Pons (tissue), 1 donor: ENCODE data around the gene LRRK1.

Source experiments
- DNase-seq: peaks from one replicate; pipeline ENCODE4 v3.0.0-alpha.2; 2016; ENCODE audit warnings: low spot score

LRRK1 gene

DNA sequence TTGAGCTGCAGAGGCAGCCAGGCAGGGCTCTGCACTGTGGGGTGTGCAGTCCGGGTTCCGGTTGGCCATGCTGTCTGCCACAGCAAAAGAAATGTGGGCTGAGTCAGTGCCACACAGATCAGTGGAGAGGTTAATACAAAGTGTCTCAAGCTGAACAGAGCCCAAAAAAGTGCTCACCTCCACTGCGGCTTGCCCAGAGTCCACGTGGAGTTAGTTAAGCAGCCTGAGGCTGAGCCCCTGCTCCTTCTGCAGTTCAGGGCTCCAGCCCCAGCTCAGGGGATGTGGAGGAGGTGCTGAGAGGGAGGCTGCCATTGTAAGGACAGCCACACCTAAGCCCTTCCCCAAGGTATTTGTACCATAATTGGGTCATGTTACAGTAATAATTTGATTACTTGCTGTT is 85.3 kb downstream of the LRRK1 start:
- DNase-seq: no peak

DNA sequence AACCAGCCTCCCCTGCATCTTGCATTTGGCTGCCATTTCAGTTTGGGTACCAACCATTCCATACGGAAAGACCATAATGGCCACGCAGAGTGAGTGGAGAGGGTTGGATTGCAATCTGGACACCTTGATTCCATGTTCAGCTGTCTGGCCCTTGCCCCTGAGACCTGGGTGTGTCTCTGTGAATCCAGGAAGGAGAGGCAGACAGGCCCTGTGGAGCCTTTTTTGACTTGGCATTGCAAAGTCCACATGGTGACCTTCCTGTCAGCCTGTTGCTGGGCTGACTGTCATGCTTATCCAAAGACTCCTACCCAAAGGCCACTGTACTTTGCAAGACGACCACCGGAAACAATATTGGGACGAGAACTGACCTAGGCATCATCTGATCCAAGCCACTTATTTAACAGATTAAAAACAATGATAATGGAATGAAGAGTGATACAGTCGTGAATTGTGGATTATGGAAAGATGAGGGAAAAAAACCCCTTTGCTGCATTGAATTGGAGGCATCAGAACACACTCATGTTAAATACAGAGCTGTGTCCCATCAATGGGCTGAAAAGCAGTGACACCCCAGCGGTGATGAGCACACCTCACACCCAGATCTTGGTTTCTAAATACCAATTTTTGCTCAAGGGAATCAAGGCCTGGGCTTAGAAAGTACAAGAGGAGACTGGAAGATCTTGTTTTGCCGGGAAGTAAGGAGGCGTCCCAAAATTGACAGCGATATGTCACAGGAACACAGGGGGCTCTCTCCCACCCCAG is 86.0 kb downstream of the LRRK1 start:
- no peak for DNase-seq

DNA sequence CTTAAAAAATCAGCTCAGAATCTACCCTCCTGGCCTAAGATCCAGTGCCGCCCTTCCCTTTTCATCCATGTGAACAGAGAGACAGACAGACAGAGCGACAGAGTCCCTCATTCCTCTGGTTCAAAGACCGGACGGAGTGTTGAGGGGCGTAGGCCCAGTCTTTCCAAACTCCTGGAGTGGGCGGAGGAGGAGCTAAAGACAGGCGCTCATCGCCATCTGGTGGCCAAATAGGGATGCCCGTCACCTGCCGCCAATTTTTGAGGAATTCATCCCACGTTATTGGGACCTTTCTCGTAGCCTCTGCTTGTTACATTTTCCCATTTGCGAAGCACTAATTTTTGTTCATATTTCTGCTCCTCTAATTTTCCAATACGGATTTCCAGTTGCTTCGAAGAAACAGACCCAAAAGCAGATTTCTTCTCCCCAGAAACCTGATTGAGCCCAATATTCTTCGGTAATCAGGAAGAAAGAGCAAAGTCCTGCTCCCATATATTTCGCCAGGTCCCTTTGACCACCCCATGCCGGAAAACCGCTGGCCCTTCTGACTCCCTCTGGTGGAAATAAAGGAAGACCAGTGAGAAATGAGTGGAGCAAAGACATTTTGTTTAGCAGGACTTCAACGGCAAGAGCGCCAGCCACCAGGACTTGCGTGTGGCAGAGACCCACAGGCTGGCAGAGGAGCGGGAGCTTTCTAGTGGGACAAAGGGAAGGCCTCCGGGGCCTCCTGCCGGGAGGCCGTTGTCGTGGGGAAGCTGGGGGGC is 88.0 kb downstream of the LRRK1 start:
- peak; percentile 69 for DNase-seq

DNA sequence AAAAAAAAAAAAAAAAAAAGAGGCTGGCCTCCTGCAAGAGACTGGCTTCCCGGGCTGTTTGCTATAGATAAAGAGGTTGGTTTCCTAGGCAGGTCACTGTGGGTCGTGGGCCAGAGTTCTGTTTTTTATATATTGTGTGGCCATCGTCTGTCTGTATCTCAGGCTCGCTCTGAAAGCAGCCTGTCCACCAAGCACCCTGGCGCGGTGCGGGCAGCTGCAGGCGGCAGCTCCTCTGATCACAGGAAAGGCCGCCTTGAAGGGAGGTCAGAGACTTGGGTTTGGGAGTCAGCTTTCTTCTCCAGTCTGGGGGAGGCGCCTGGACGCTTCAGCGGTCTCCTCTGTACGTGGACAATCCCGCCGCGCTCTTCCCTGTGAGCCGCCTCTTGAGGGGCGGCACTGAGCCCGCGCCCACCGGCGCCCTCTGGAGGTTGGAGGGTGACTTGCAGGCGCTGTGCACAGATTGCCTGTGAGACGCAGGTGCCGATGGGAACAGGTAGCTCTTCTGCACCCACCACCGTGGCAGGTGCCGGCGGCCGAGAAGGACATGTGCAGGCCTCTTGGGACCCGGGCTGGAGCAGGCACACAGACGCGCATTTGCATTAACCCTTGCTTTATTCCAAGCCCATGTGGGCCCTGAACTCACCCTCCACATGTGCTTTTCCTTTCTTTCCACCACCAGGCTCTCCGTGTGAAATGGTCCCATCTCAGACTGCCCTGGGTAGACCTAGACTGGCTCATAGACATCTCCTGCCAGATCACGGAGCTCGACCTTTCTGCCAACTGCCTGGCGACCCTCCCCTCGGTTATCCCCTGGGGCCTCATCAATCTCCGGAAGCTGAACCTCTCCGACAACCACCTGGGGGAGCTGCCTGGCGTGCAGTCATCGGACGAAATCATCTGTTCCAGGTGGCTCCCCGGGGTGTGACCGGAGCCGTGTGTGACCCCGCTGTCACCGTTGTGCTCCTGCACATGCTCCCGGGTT is 89.3 kb downstream of the LRRK1 start:
- peak; percentile 53 for DNase-seq

DNA sequence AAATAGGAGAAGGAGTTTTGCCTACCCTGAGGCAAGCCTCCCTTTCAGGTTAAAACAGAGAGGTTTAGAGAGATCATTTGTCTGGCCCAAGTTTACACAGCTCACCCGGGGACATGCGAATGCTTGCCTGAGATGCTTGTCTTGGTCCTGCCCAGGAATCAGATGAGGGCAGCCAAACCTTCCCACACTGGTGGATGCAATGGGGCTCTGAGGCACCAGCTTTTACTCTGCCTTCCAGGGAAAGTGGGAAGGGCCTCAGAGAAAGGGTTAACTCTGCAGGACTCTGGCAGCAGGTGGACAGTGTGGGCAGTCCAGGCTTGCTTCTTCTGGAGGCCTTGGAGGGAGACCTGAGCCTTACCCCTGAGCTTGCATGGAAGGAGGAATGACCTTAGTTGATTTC is 90.0 kb downstream of the LRRK1 start:
- DNase-seq: no peak

DNA sequence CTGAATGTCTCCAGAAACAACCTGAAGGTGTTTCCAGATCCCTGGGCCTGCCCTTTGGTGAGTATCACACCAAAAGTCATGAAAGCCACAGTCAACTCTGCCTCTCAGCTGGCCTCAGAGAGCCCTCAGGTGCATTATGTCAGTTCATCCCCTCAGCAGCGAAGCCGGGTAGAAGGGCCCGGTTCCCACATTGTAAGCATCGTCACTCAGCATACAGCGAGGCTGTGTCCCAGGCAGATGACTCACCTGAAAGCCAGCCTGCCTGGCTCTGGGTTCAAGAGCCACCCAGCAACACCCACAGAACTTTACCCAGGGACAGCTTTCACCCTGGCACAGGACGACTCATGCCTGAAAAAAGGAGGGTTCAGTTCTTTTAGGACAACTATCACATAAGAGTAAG is 91.6 kb downstream of the LRRK1 start:
- DNase-seq: no peak

DNA sequence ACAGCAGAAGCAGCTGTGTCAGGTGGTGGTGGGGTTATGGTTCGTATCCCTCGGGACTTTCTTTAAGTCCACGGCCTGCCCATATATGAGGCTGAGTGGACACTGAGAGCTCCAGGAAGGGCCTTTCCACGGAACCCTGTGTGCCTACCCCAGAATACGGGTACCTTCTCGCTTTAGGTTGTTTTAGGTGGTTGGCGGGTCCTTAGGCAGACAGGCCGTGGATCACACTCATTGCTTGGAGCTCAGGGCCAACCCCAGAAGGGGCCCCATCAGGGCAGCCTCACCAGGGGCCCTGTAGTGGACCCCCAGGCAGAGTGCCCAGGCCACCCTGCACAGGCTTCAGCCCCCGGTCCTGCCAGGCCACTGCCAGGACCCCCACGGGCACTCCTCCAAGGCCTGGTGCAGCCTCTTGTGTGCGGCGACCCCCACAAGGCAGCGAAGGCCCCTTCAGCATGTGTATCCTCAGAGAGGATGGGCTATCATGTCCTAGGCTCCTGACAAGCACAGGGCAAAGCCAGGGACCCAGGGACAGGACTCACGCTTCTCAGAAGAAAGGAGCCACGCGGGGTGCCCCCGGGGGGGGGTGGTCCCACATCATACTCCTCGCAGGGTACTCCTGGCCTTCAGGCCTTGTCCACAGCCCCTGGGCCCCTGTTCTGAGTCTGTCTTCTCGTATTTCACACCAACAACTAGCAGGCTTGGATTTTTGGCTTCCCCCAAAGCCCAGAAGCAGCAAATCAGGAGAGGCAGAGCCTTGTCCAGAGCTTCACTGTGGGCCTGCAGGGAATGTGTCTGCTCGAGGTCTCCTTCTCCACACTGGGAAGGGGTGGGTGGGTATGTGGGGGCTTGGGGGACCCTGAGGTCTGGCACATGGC is 93.4 kb downstream of the LRRK1 start:
- no peak for DNase-seq

DNA sequence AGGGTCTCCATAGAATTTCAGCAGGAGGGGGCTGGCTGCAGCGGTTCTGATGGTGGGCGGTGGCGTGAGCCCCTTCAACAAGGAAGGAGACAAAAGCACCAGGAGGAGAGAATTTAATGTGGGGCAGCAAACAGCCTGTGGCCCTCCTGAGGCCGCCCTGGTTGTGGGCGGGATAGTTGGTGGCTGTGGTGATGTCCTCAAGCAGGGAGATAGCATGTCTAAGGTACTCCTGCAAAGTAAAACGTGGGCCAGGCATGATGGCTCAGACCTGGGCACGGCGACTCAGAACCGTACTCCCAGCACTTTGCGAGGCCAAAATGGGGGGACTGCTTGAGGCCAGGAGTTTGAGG is 94.0 kb downstream of the LRRK1 start:
- DNase-seq: no peak

DNA sequence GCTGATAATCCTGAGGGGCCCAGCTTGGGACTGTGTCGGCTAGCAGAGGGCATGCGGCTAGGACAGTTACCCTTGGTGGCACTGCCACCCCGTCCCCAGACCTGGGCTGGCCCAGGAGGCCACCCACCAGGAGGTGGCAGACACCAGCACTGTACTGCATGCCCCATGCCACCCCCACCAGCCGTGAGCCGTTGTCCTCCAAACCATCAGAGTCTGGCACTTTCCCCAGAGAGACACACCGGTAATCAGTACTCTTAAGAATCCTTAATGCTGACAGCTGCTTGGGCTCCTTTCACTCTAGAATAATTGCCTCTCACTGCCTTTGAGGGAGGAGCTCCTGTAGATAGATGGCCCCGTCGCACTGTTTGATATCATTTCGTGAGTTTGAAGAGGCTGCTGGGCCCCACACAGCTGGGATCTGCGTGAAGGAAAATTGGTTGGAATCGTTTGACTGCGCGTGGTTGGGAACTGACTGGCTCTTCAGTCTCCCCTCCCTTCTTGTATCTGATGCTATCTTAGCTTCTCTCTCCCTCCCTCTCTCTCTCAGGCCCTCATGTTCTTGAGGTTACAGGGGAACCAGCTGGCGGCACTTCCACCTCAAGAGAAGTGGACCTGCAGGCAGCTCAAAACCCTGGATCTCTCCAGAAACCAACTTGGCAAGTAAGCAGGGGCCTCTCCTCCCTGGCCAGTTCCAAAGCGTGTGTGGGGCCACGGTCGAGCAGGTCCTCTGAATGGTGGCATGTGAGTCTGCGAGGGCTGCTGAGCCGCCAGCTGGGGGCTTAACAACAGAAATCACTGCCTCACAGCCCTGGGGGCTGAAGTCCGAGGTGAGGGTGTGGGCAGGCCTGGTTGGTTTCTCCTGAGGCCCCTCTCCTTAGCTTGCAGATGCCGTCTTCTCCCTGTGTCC is 94.9 kb downstream of the LRRK1 start:
- no peak for DNase-seq

DNA sequence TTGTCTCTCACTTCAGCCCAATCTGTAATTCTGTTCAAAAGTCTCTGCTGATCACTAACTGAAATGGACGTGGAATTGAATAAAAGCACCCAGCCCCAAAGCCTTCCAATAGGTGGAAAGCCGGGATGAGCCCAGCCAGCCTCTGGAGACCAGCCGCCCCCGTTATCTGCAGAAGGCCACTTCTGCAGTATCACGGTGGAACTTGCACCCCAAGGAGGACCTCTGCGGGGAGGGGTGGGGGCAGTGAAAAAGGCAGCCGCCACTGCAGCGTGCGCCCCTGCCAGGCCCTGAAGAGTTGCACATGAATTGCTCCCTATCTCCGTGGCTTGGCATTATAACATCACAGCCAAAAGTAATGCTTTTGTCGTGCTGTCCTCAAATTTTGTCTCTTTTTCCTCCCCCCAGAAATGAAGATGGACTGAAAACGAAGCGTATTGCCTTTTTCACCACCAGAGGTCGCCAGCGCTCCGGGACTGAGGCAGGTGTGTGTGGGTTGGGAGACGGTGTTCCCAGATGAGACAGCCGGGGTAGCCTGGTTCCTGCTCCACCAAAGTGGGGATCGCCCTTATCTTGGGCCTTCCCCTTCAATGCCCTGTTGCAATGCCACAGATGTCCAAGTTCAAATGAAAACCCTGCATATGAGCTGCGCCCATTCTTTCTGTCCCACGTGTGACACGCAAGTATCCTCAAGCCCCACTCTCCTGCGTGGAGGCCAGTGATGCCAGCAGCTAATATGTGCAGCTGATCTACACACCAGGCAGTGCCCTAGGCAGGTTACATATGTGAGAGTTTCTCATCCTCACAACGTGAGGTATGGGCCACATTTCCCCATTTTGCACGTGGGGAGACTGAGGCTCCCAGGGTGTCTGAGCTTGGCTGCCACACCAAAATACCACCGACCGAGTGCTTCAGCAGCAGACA is 96.0 kb downstream of the LRRK1 start:
- DNase-seq: peak; percentile 61

DNA sequence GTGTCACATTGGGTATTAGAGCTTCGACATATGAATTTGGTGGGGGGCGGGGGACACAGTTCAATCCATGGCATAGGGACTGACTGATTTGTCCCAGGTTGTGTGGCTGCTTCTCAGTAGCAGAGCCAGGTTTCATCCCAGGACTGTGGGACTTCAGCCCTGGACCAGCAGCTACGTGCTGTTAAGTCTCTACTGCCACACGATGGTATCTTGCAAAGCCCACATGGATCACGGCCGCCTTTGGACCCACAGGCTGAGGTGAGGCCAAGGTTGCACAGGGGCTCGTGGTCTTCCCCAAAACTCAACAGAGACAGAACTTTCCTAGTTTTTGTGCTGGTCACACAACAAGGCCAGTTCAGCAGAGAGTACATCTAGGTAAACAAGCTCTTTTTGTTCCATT is 97.4 kb downstream of the LRRK1 start:
- DNase-seq: no peak

DNA sequence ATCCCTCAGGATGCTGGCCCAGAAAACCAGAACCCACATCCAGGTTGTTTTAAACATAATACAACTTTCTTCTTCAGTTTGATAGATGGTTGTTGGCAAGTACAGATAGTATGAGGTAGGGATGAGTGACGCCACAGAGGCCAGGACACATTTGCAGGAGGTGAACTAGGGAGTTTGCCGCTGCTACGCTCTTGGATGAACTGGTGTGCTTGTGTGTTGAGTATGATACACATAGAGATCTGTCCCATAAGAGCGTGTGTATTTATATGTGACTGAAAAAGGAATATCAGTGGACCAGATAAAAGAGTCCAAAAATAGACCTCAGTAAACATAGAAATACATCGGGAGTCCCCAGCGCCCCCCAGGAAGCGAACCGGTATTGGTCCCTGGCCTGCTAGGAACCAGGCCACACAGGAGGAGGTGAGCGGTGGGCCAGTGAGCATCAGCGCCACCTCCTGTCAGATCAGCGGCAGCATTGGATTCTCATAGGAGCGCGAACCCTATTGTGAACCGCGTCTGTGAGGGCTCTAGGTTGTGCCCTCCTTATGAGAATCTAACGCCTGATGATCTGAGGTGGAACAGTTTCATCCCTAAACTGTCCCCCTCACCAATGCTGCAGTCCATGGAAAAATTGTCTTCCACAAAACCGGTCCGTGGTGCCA is 98.1 kb downstream of the LRRK1 start:
- DNase-seq: no peak

DNA sequence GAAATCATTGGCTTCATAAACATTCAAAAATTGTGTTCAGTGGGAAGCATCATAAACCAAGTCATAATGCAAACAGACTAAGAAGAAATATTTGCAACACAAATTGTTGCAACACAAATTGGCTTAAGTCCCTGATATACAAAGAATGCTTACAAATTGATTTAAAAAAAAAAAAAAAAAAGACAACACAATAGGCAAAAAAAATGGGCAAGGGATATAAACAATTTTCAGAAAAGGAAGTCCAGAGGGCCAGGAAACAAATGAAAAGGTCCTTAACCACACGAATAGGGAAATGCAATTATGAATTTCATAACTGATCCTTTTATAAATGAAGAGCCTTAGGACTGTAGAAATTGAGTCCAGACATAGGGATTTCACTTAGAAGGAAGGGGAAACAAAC is 98.9 kb downstream of the LRRK1 start:
- no peak for DNase-seq

DNA sequence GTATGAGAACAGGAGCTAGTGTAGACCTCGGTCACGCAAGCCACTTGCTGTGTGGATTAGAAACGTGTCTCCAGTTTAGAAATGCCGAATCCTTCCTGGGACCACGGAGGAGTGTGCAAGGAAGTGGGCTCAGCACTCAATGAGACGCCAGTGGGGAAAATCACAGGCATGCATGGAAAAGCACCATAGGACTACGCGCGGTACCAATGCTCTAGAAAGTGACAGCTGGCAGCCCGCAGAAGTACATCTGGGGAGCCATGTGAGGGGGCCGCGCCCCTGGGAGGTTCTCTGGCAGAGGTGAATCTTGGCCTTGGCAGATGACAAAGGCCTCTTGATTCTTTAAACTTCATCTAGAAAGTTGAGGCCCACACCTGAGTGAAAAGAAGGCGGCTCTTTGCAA is 99.3 kb downstream of the LRRK1 start:
- no peak for DNase-seq

DNA sequence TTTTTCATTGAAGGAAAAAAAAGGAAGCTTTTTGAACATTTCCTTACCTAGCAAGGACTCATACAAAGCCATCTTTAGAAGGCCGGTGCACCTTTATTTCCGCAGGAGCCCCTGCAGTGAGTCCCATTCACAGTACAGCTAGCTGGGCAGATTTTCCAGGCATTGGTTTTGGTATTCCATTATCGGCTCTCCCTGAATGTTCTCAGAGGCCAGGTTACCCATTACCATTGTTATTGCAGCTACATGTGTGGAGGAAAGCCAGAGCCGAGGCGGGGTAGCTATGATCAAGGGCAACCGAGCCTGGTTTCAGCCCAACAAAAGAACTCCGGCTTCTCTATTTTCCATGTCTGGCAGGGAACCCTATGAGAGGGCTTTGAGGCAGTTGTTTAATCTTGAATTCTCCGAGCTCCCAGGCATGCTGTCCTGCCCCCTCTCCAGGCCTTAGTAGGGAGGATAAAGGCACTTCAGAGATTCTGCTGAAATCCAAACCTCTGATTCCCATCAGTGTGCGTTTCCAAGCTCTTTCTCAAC is 100.3 kb downstream of the LRRK1 start:
- no peak for DNase-seq

DNA sequence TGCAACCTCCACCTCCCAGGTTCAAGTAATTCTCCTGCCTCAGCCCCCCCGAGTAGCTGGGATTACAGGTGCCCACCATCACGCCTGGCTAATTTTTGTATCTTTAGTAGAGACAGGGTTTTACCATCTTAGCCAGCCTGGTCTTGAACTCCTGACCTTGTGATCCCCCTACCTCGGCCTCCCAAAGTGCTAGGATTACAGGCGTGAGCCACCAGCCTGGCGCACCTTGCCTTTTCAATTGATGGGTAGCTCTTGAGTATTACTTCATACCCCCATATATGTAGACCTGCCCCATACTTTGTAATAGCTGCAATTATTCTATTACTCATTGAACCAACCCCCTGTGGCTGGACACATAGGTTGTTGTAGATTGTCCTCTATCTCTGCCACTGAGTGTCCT is 101.3 kb downstream of the LRRK1 start:
- DNase-seq: no peak

DNA sequence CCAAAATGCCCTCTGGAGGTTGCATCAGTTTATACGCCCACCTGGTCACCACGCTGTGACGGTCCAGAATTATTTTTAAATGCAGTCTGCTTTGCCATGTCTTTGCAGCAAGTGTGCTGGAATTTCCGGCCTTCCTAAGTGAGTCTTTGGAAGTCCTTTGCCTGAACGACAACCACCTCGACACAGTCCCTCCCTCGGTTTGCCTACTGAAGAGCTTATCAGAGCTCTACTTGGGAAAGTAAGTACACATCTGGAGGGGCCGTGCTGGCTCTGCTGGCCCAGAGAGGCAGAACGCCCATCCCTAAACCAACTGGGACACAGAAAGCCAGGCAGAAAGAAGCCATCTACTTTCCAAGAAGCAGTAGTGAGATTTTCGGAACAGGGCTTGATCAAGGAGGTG is 101.8 kb downstream of the LRRK1 start:
- no peak for DNase-seq

DNA sequence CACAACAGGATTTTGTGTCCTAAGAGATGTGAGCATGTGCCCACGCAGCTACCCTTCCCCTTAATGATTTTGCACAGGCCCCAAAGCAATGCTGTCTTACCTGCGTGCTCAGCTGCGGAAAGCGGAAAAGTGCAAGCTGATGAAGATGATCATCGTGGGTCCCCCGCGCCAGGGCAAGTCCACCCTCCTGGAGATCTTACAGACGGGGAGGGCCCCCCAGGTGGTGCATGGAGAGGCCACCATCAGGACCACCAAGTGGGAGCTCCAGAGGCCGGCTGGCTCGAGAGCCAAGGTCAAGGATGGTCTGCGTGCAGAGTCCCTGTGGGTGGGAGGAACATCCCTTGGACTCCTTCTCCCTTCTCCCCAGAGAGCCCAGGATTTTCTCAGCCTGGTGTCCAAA is 103.1 kb downstream of the LRRK1 start:
- no peak for DNase-seq

DNA sequence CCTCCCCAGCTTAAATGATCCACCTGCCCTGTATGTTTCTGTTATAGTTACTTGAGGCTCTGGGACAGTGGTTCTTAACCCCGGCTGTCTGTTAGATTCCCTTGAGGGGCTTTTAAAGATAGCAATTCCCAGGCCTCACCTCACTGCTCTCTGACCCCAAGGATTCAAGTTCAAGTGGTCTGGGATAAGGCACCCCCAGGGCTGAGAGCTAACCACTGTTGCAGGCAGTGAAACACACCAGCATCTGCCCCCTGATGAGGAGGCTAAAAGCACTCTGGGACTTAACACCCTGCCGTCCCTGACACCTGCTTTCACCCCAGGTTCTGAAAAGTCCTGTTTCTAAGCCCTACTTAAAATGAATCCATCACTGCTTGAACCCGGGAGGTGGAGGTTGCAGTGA is 103.7 kb downstream of the LRRK1 start:
- DNase-seq: no peak
